ENCODE results near the gene KRTAP3-2. TPM values are rescaled to one million over a fixed set of nuclear protein-coding genes. Genes with fewer than 3 reads are reported as not detected.

Gene KRTAP3-2
- total RNA-seq, 3 donors from 2014 or later = not detected

DNA sequence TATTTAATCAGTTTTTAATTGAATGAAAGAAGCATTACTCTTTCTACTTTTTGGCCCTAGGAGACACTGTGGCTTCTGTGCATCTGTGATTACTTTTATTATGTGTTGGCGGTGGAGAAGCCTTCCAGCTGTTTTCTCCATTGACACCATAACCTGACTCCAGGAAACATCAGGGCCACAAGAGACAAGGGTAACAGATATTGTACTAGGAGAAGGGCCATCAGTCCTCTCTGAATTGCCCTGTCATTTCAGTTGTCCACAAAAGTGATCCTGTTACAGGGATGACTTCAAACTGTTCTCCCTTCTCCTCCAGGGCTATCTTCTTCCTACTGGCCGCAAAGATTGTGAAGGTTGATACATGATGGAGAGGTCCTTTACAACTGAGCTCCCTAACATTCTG lies 47.6 kb downstream of the KRTAP3-2 start:
- H3K27ac ChIP-seq = peak overlapping the region in 1 of 2 donors; percentile 52
- intact Hi-C loops (cut with DNase I; ENCODE audit: low total_unique reads) = no loop called here
- TF ChIP-seq POLR2AphosphoS5 (IDR thresholded peaks at IDR 0.05) (no peak), POLR2A (IDR thresholded peaks at IDR 0.05) (no peak), CTCF (IDR thresholded peaks at IDR 0.05) (no peak)
- no peak overlapping the region for H3K4me3 ChIP-seq
- no peak for DNase-seq (ENCODE audit: low spot score in 2 of 2)
- no peaks in the 10 kb centered on the region for H3K36me3 ChIP-seq
- peaks cover 0 to 8% of the 10 kb centered on the region in 2 donors for H3K4me1 ChIP-seq
- H3K9me3 ChIP-seq = no peaks in the 10 kb centered on the region
- H3K27me3 ChIP-seq = no peaks in the 10 kb centered on the region

- no peaks in the 10 kb centered on the region for H3K9me3 ChIP-seq
- no peak overlapping the region for H3K4me3 ChIP-seq
- H3K27ac ChIP-seq = no peak overlapping the region
- no peaks in the 10 kb centered on the region for H3K4me1 ChIP-seq
- DNase-seq (ENCODE audit: low spot score in 2 of 2) = no peak
- no peaks in the 10 kb centered on the region for H3K36me3 ChIP-seq
- TF ChIP-seq POLR2AphosphoS5 (IDR thresholded peaks at IDR 0.05) = no peak
- TF ChIP-seq CTCF (IDR thresholded peaks at IDR 0.05) = no peak
- TF ChIP-seq POLR2A (IDR thresholded peaks at IDR 0.05) = no peak
- intact Hi-C loops (cut with DNase I; ENCODE audit: low total_unique reads) = no loop called here
- no peaks in the 10 kb centered on the region for H3K27me3 ChIP-seq
Measured at GRCh38 chr17:40951011-40951622, 48.6 kb downstream of the KRTAP3-2 start.

GRCh38 chr17:40950176-40950575 lies 49.5 kb downstream of the KRTAP3-2 start:
- H3K4me1 ChIP-seq = no peaks in the 10 kb centered on the region
- DNase-seq (ENCODE audit: low spot score in 2 of 2) = no peak
- no peaks in the 10 kb centered on the region for H3K9me3 ChIP-seq
- no peaks in the 10 kb centered on the region for H3K27me3 ChIP-seq
- no peak overlapping the region for H3K27ac ChIP-seq
- intact Hi-C loops (cut with DNase I; ENCODE audit: low total_unique reads) = no loop called here
- H3K4me3 ChIP-seq = no peak overlapping the region
- no peaks in the 10 kb centered on the region for H3K36me3 ChIP-seq
- TF ChIP-seq CTCF (IDR thresholded peaks at IDR 0.05) (no peak), POLR2A (IDR thresholded peaks at IDR 0.05) (no peak), POLR2AphosphoS5 (IDR thresholded peaks at IDR 0.05) (no peak)

GRCh38 chr17:40949418-40949817 lies 50.3 kb downstream of the KRTAP3-2 start:
- Histone ChIP-seq H3K4me3 (no peak overlapping the region), H3K36me3 (no peaks in the 10 kb centered on the region), H3K27me3 (no peaks in the 10 kb centered on the region), H3K9me3 (no peaks in the 10 kb centered on the region), H3K27ac (no peak overlapping the region), H3K4me1 (no peaks in the 10 kb centered on the region)
- TF ChIP-seq CTCF (IDR thresholded peaks at IDR 0.05) (no peak), POLR2AphosphoS5 (IDR thresholded peaks at IDR 0.05) (no peak), POLR2A (IDR thresholded peaks at IDR 0.05) (no peak)
- intact Hi-C loops (cut with DNase I; ENCODE audit: low total_unique reads) = no loop called here
- DNase-seq (ENCODE audit: low spot score in 2 of 2) = no peak

Other genes with a start within 250 kb of the KRTAP3-2 start
- gene KRT25, start 244.6 kb downstream of the KRTAP3-2 start, total RNA-seq = not detected
- gene KRT26, start 227.7 kb downstream of the KRTAP3-2 start, total RNA-seq = not detected
- not detected for gene KRT27, start 217.4 kb downstream of the KRTAP3-2 start, total RNA-seq
- gene KRT28, start 199.9 kb downstream of the KRTAP3-2 start, total RNA-seq = not detected
- gene KRT10, start 177.3 kb downstream of the KRTAP3-2 start, total RNA-seq = 10 to 100 TPM in 1 of 3 donors, 1 to 10 TPM in 2; 6.2 to 14.7 (median 7.6) TPM
- gene KRT12, start 132.7 kb downstream of the KRTAP3-2 start, total RNA-seq = not detected
- gene KRT20, start 114.7 kb downstream of the KRTAP3-2 start, total RNA-seq = 1 to 10 TPM in 1 of 3 donors, not detected in 2; 6.6 TPM
- gene KRT23, start 62.3 kb downstream of the KRTAP3-2 start, total RNA-seq = 10 to 100 TPM in 2 of 3 donors, not detected in 1; 37.7 to 57.5 TPM
- gene KRT39, start 33.0 kb downstream of the KRTAP3-2 start, total RNA-seq = not detected
- under 1 TPM in 1 of 3 donors, not detected in 2; 0.29 TPM for gene KRT40, start 15.6 kb downstream of the KRTAP3-2 start, total RNA-seq
- gene KRTAP3-3, start 5.7 kb downstream of the KRTAP3-2 start, total RNA-seq = not detected
- gene KRTAP3-1, start 9.2 kb upstream of the KRTAP3-2 start, total RNA-seq = not detected
- gene KRTAP1-5, start 27.3 kb upstream of the KRTAP3-2 start, total RNA-seq = not detected
- not detected for gene KRTAP1-4, start 30.3 kb upstream of the KRTAP3-2 start, total RNA-seq
- gene KRTAP1-3, start 35.0 kb upstream of the KRTAP3-2 start, total RNA-seq = not detected
- gene KRTAP1-1, start 41.5 kb upstream of the KRTAP3-2 start, total RNA-seq = not detected
- gene KRTAP2-1, start 47.4 kb upstream of the KRTAP3-2 start, total RNA-seq = not detected
- not detected for gene KRTAP2-2, start 55.3 kb upstream of the KRTAP3-2 start, total RNA-seq
- not detected for gene KRTAP2-3, start 60.2 kb upstream of the KRTAP3-2 start, total RNA-seq
- gene KRTAP2-4, start 66.0 kb upstream of the KRTAP3-2 start, total RNA-seq = not detected
- gene KRTAP4-7, start 84.2 kb upstream of the KRTAP3-2 start, total RNA-seq = not detected
- gene KRTAP4-8, start 98.2 kb upstream of the KRTAP3-2 start, total RNA-seq = not detected
- gene KRTAP4-16, start 102.3 kb upstream of the KRTAP3-2 start, total RNA-seq = not detected
- not detected for gene KRTAP4-9, start 105.5 kb upstream of the KRTAP3-2 start, total RNA-seq
- gene KRTAP4-11, start 118.5 kb upstream of the KRTAP3-2 start, total RNA-seq = not detected
- not detected for gene KRTAP4-12, start 124.3 kb upstream of the KRTAP3-2 start, total RNA-seq
- not detected for gene KRTAP4-6, start 140.6 kb upstream of the KRTAP3-2 start, total RNA-seq
- not detected for gene KRTAP4-5, start 149.9 kb upstream of the KRTAP3-2 start, total RNA-seq
- gene KRTAP4-4, start 160.8 kb upstream of the KRTAP3-2 start, total RNA-seq = not detected
- not detected for gene KRTAP4-3, start 168.3 kb upstream of the KRTAP3-2 start, total RNA-seq
- gene KRTAP4-2, start 178.3 kb upstream of the KRTAP3-2 start, total RNA-seq = not detected
- gene KRTAP4-1, start 185.0 kb upstream of the KRTAP3-2 start, total RNA-seq = not detected
- gene KRTAP9-1, start 190.0 kb upstream of the KRTAP3-2 start, total RNA-seq = not detected
- not detected for gene KRTAP9-2, start 226.7 kb upstream of the KRTAP3-2 start, total RNA-seq
- gene KRTAP9-3, start 232.5 kb upstream of the KRTAP3-2 start, total RNA-seq = not detected
- gene KRTAP9-8, start 238.1 kb upstream of the KRTAP3-2 start, total RNA-seq = not detected
- gene KRTAP9-4, start 249.8 kb upstream of the KRTAP3-2 start, total RNA-seq = not detected